BLaER1 treated with 17β-estradiol and CSF1 and Interleukin-3, amounts not matched to agents 10 nM and 100 nM (cell line): ENCODE data around the gene STAU1.

Experiments
- H3K27ac ChIP-seq, 11 experiments: shearing (Covaris generic); formaldehyde crosslinking; 2 replicates each; pipeline ENCODE4 v1.8.1; 2022
- H3K27me3 ChIP-seq, 11 experiments: shearing (Covaris generic); formaldehyde crosslinking; 2 replicates each; pipeline ENCODE4 v1.8.1; 2022
- H3K36me3 ChIP-seq, 11 experiments: shearing (Covaris generic); formaldehyde crosslinking; 2 replicates each; pipeline ENCODE4 v1.8.1; 2022
- H3K4me1 ChIP-seq, 10 experiments: shearing (Covaris generic); formaldehyde crosslinking; 2 replicates each; pipeline ENCODE4 v1.8.1; 2022
- H3K4me2 ChIP-seq, 11 experiments: shearing (Covaris generic); formaldehyde crosslinking; 2 replicates each; pipeline ENCODE4 v1.8.1; 2022
- H3K4me3 ChIP-seq, 10 experiments: shearing (Covaris generic); formaldehyde crosslinking; 2 replicates each; pipeline ENCODE4 v1.8.1; 2022
- H3K9ac ChIP-seq, 11 experiments: shearing (Covaris generic); formaldehyde crosslinking; 2 replicates each; pipeline ENCODE4 v1.8.1; 2022
- H3K9me3 ChIP-seq, 11 experiments: shearing (Covaris generic); formaldehyde crosslinking; replicated peaks in 1 of 11; 2 replicates each; pipeline ENCODE4 v1.8.1; 2022
- H4K20me1 ChIP-seq, 11 experiments: shearing (Covaris generic); formaldehyde crosslinking; 2 replicates each; pipeline ENCODE4 v1.8.1; 2022
- Cebpa-rat ChIP-seq, 11 experiments: shearing (Covaris generic); IDR thresholded peaks; 2 replicates each; pipeline ENCODE4 v1.8.1; 2022

STAU1 gene

DNA sequence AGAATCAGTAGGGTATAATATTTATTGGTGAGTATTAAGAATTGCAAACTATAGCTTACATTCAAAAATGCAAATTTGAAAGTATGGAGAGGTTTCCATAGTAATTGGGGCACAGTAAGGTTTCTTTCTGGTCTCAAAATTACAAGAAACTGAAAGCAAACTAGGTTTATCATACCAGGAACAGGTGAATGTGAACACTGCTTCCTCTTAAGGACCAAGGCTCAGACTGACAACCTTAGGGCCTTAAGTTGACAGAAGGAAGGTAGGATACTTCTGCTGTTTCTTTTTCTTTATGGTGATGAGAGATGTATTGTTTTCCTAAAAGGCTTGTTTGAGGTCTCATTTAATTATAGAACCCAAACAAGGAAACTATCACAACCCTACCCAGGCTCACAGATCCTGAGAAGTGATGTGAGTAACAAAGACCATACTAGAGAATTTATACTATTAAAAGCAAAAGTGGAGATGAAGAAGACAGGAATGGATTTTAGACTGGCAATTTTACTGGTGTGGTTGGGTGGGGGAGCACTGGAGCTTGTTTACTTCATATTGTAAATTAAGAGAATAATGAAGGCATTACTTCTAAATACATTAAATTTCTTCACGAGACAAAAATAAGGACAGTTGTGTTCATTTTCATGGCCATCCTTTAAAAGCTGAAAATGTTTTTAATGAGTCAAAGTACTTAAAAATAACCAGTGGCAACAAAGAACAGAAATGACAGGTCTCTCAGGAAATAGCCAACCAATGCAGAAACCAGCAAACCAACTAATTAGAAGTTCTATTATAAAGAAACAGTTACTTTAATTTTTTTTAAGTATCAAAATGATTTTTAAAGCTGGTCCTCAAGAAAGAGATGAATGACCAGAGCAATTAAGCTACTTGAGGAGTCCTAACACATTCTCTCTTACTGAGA lies 21.3 kb downstream of the STAU1 start:
- Histone ChIP-seq H4K20me1 (peaks cover 69 to 100% (median 99%) of the 10 kb centered on the region in 11 experiments), H3K27me3 (no peaks in the 10 kb centered on the region), H3K36me3 (peaks cover 50 to 88% (median 66%) of the 10 kb centered on the region in 11 experiments), H3K4me2 (peak overlapping the region in 3 of 11 experiments; percentile 25 to 43 (median 26); a peak in 1 of 22 replicates), H3K4me1 (peaks cover 30 to 53% (median 49%) of the 10 kb centered on the region in 10 experiments), H3K9me3 (no peaks in the 10 kb centered on the region), H3K27ac (no peak overlapping the region), H3K9ac (no peak overlapping the region), H3K4me3 (no peak overlapping the region)
- TF ChIP-seq Cebpa-rat (IDR thresholded peaks at IDR 0.05) = no peak

DNA sequence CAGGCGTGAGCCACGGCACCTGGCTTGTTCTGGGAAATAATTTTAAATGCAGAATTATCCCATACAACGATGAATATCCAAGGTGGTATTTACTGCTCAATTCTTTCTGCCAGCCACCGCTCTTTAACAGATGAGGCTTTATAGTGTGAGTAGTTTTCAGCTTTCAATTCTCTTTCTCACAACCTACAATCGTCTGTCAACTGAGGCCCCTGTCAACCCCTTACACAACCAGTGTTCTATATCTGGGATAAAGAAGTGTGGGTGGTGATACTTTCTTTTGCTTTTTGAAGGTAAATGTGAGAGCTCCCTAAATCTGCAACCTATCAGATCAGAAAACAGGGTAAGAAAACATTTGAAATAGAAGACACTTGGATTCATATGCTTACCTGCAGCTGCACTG lies 22.5 kb downstream of the STAU1 start:
- Histone ChIP-seq H4K20me1 (peaks cover 73 to 100% (median 99%) of the 10 kb centered on the region in 11 experiments), H3K9me3 (no peaks in the 10 kb centered on the region), H3K27me3 (no peaks in the 10 kb centered on the region), H3K36me3 (peaks cover 42 to 84% (median 67%) of the 10 kb centered on the region in 11 experiments), H3K4me3 (no peak overlapping the region), H3K4me2 (no peak overlapping the region), H3K9ac (no peak overlapping the region), H3K27ac (no peak overlapping the region), H3K4me1 (peaks cover 30 to 57% (median 49%) of the 10 kb centered on the region in 10 experiments)
- no peak for TF ChIP-seq Cebpa-rat (IDR thresholded peaks at IDR 0.05)

DNA sequence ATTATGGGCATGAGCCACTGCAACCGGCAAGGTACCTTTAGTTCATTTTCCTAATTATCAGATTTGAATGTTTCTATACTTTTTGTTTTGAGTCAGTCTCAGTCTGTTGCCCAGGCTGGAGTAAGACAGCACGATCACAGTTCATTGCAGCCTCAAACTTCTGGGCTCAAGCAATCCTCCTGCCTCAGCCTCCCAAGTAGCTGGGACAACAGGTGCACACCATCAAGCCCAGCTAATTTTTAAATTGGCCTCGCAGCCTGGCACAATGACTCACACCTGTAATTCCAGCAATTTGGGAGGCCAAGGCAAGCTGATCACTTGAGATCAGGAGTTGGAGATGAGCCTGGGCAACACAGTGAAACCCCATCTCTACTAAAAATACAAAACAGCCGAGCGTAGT lies 24.4 kb downstream of the STAU1 start:
- H3K27me3 ChIP-seq = no peaks in the 10 kb centered on the region
- no peak overlapping the region for H3K9ac ChIP-seq
- peaks cover 19 to 43% (median 34%) of the 10 kb centered on the region in 10 experiments for H3K4me1 ChIP-seq
- peak overlapping the region in 3 of 11 experiments; percentile 6 to 36 (median 20); a peak in 4 of 22 replicates for H3K4me2 ChIP-seq
- no peak overlapping the region for H3K4me3 ChIP-seq
- no peaks in the 10 kb centered on the region for H3K9me3 ChIP-seq
- peaks cover 55 to 91% (median 77%) of the 10 kb centered on the region in 11 experiments for H3K36me3 ChIP-seq
- TF ChIP-seq Cebpa-rat (IDR thresholded peaks at IDR 0.05) = no peak
- no peak overlapping the region for H3K27ac ChIP-seq
- peaks cover 70 to 100% (median 99%) of the 10 kb centered on the region in 11 experiments for H4K20me1 ChIP-seq

GRCh38 chr20:49161428-49162152 lies 26.5 kb downstream of the STAU1 start:
- Histone ChIP-seq H3K27me3 (no peaks in the 10 kb centered on the region), H3K36me3 (peaks cover 71 to 100% (median 92%) of the 10 kb centered on the region in 11 experiments), H3K27ac (no peak overlapping the region; a peak in 1 of 22 replicates), H4K20me1 (peaks cover 53 to 100% (median 96%) of the 10 kb centered on the region in 11 experiments; a peak in 21 of 22 replicates), H3K4me3 (no peak overlapping the region), H3K9me3 (no peaks in the 10 kb centered on the region), H3K4me1 (peaks cover 6 to 22% (median 17%) of the 10 kb centered on the region in 10 experiments; a peak in 15 of 20 replicates), H3K9ac (no peak overlapping the region), H3K4me2 (peak overlapping the region in 2 of 11 experiments; percentile 21 to 24; a peak in 2 of 22 replicates)
- TF ChIP-seq Cebpa-rat (IDR thresholded peaks at IDR 0.05) = no peak

DNA sequence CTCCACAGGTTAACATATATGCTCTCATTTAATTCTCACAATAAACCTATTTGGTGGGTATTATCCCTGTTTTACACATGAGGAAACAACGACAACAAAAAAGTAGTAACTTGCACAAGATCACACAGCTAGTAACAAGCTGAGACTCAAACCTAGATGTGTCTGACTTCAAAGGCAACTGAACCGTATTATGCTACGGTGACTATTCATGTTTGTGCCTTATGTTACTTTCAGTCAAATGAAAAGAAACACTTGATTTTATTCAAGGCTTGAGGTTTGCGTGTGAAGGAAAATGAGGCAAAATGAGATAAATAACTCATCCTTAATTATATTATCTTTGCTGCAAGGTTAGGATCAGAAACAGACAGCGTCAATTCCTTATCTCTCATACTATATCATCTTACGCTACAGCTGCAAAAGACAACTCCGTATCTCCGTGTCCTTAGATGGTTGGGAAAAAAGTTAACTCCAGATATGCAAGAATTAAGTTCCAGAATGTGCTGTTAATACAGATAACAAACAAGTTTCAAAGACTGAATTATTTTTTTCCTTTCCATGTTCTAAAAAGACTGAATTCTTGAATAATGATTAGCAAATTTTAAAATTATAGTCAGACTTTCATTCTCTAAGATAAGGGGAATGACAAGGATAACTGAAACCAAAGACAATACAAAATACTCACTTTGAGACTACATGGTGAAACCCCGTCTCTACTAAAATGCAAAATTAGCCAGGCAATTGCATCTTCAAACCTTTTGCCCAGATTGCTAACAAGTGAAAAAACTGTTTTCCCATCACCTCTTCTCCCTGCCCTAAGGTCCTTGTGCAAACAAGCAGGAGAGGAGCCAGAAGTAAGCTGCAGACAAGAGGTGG lies 27.8 kb downstream of the STAU1 start:
- Histone ChIP-seq H3K4me1 (peaks cover 7 to 29% (median 20%) of the 10 kb centered on the region in 10 experiments; a peak in 17 of 20 replicates), H3K4me3 (no peak overlapping the region), H3K4me2 (no peak overlapping the region), H3K9ac (no peak overlapping the region), H3K27ac (no peak overlapping the region), H3K36me3 (peaks cover 62 to 100% (median 87%) of the 10 kb centered on the region in 11 experiments), H3K27me3 (no peaks in the 10 kb centered on the region), H3K9me3 (no peaks in the 10 kb centered on the region), H4K20me1 (peaks cover 51 to 100% (median 96%) of the 10 kb centered on the region in 11 experiments; a peak in 21 of 22 replicates)
- TF ChIP-seq Cebpa-rat (IDR thresholded peaks at IDR 0.05) = no peak

GRCh38 chr20:49157146-49157545 lies 31.0 kb downstream of the STAU1 start:
- H3K27ac ChIP-seq = no peak overlapping the region
- TF ChIP-seq Cebpa-rat (IDR thresholded peaks at IDR 0.05) = no peak
- no peak overlapping the region for H3K9ac ChIP-seq
- no peak overlapping the region for H3K4me3 ChIP-seq
- H3K4me1 ChIP-seq = peaks cover 4 to 33% (median 11%) of the 10 kb centered on the region in 10 experiments; a peak in 15 of 20 replicates
- H4K20me1 ChIP-seq = peaks cover 40 to 98% (median 90%) of the 10 kb centered on the region in 11 experiments; a peak in 21 of 22 replicates
- no peaks in the 10 kb centered on the region for H3K27me3 ChIP-seq
- no peak overlapping the region for H3K4me2 ChIP-seq
- no peaks in the 10 kb centered on the region for H3K9me3 ChIP-seq
- peaks cover 62 to 99% (median 84%) of the 10 kb centered on the region in 11 experiments for H3K36me3 ChIP-seq

GRCh38 chr20:49156481-49156880 lies 31.7 kb downstream of the STAU1 start:
- peaks cover 2 to 27% (median 10%) of the 10 kb centered on the region in 10 experiments; a peak in 13 of 20 replicates for H3K4me1 ChIP-seq

DNA sequence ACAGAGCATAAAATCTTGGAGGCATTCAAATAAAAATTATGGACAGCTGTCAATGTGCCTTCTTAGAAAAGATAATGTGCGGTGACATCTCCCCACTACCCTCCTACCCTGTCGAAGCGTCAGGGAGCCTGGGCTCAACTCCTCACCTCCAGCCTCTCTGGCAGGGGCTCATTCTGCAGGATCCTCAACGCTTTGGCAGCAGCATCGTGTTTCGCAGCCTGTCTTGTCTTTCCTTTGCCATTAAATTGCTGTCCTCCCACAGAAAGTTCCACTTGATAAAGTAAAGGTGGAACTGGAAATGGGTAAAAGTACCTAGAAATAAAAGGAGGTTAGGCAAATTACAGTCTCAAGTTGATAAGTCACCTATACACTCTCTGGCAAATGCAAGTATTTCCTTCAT lies 36.7 kb downstream of the STAU1 start:
- TF ChIP-seq Cebpa-rat (IDR thresholded peaks at IDR 0.05) = no peak
- H3K27me3 ChIP-seq = no peaks in the 10 kb centered on the region
- peaks cover 73 to 99% (median 86%) of the 10 kb centered on the region in 11 experiments for H3K36me3 ChIP-seq
- no peak overlapping the region for H3K4me2 ChIP-seq
- peaks cover 0 to 19% (median 10%) of the 10 kb centered on the region in 10 experiments; a peak in 12 of 20 replicates for H3K4me1 ChIP-seq
- no peak overlapping the region for H3K27ac ChIP-seq
- H4K20me1 ChIP-seq = peaks cover 22 to 89% (median 71%) of the 10 kb centered on the region in 11 experiments; a peak in 21 of 22 replicates
- no peaks in the 10 kb centered on the region for H3K9me3 ChIP-seq
- H3K4me3 ChIP-seq = no peak overlapping the region
- H3K9ac ChIP-seq = no peak overlapping the region

More at GRCh38 chr20:49156481-49156880, 31.7 kb downstream of the STAU1 start:
- no peak overlapping the region for H3K4me3 ChIP-seq
- no peak overlapping the region for H3K4me2 ChIP-seq
- no peak overlapping the region for H3K9ac ChIP-seq
- H4K20me1 ChIP-seq = peaks cover 35 to 98% (median 84%) of the 10 kb centered on the region in 11 experiments; a peak in 21 of 22 replicates
- H3K36me3 ChIP-seq = peaks cover 68 to 99% (median 84%) of the 10 kb centered on the region in 11 experiments
- no peak for TF ChIP-seq Cebpa-rat (IDR thresholded peaks at IDR 0.05)
- no peak overlapping the region for H3K27ac ChIP-seq
- no peaks in the 10 kb centered on the region for H3K9me3 ChIP-seq
- H3K27me3 ChIP-seq = no peaks in the 10 kb centered on the region
